Measurements from ENCODE around the gene RPL7L1.
"Not testable (repeated sequence)": the region's sequence is repeated elsewhere in the genome, so short reads cannot be mapped to it uniquely, and the experiment has no call there.

Gene RPL7L1

GRCh38 chr6:42871711-42872110, 7.7 kb upstream of the RPL7L1 start:
- H3K4me2 ChIP-seq (ENCODE audit: low read length) = no peak overlapping the region
- no peak overlapping the region for H3K9ac ChIP-seq (ENCODE audit: low read length)
- H3K27me3 ChIP-seq (ENCODE audit: low read depth, low read length) = no peaks in the 10 kb centered on the region
- no peak overlapping the region for H3K27ac ChIP-seq (ENCODE audit: low read length)
- TF ChIP-seq EZH2phosphoT487 (IDR thresholded peaks at IDR 0.05; ENCODE audit: low read depth) = no peak
- no peaks in the 10 kb centered on the region for H4K20me1 ChIP-seq (ENCODE audit: insufficient read depth, low read length)
- H3K36me3 ChIP-seq (replicated peaks; ENCODE audit: low read depth, low read length) = peaks cover 11% of the 10 kb centered on the region
- H3K79me2 ChIP-seq (ENCODE audit: low read length) = no peaks in the 10 kb centered on the region
- no peaks in the 10 kb centered on the region for H3K4me1 ChIP-seq (ENCODE audit: low read length)
- H3K9me3 ChIP-seq (ENCODE audit: insufficient read depth, low read length) = no peaks in the 10 kb centered on the region
- no peak overlapping the region for H3K4me3 ChIP-seq (ENCODE audit: low read length)
- no peak overlapping the region for H2AFZ ChIP-seq (ENCODE audit: low read depth, low read length)

GRCh38 chr6:42873313-42873712, 6.1 kb upstream of the RPL7L1 start:
- no peaks in the 10 kb centered on the region for H3K4me1 ChIP-seq (ENCODE audit: low read length)
- no peaks in the 10 kb centered on the region for H3K9me3 ChIP-seq (ENCODE audit: insufficient read depth, low read length)
- H3K27me3 ChIP-seq (ENCODE audit: low read depth, low read length) = no peaks in the 10 kb centered on the region
- no peak overlapping the region for H2AFZ ChIP-seq (ENCODE audit: low read depth, low read length)
- no peak overlapping the region for H3K27ac ChIP-seq (ENCODE audit: low read length)
- H3K79me2 ChIP-seq (ENCODE audit: low read length) = no peaks in the 10 kb centered on the region
- TF ChIP-seq CTCF (IDR thresholded peaks at IDR 0.05; ENCODE audit: low read depth, low read length) = no peak
- TF ChIP-seq EZH2phosphoT487 (IDR thresholded peaks at IDR 0.05; ENCODE audit: low read depth) = no peak
- peaks cover 4% of the 10 kb centered on the region for H3K36me3 ChIP-seq (replicated peaks; ENCODE audit: low read depth, low read length)
- no peak overlapping the region for H3K9ac ChIP-seq (ENCODE audit: low read length)
- H3K4me2 ChIP-seq (ENCODE audit: low read length) = no peak overlapping the region
- no peak overlapping the region for H3K4me3 ChIP-seq (ENCODE audit: low read length)
- H4K20me1 ChIP-seq (ENCODE audit: insufficient read depth, low read length) = no peaks in the 10 kb centered on the region

GRCh38 chr6:42877695-42878094, 1.7 kb upstream of the RPL7L1 start:
- Histone ChIP-seq H3K4me2 (ENCODE audit: low read length) (no peak overlapping the region), H3K4me1 (ENCODE audit: low read length) (peaks cover 9% of the 10 kb centered on the region), H3K36me3 (replicated peaks; ENCODE audit: low read depth, low read length) (peaks cover 6% of the 10 kb centered on the region), H2AFZ (ENCODE audit: low read depth, low read length) (peak overlapping the region; percentile 79), H3K27me3 (ENCODE audit: low read depth, low read length) (no peaks in the 10 kb centered on the region), H3K9ac (ENCODE audit: low read length) (no peak overlapping the region), H4K20me1 (ENCODE audit: insufficient read depth, low read length) (no peaks in the 10 kb centered on the region; the same call in 1 of the 2 replicates), H3K27ac (ENCODE audit: low read length) (no peak overlapping the region), H3K4me3 (ENCODE audit: low read length) (no peak overlapping the region), H3K9me3 (ENCODE audit: insufficient read depth, low read length) (no peaks in the 10 kb centered on the region), H3K79me2 (ENCODE audit: low read length) (peaks cover 31% of the 10 kb centered on the region)
- TF ChIP-seq CTCF (IDR thresholded peaks at IDR 0.05; ENCODE audit: low read depth, low read length) (no peak), EZH2phosphoT487 (IDR thresholded peaks at IDR 0.05; ENCODE audit: low read depth) (no peak)

- not testable (repeated sequence) for H2AFZ ChIP-seq (ENCODE audit: low read depth, low read length); H3K9me3 ChIP-seq (ENCODE audit: insufficient read depth, low read length); H3K4me1 ChIP-seq (ENCODE audit: low read length); H3K27me3 ChIP-seq (ENCODE audit: low read depth, low read length); H4K20me1 ChIP-seq (ENCODE audit: insufficient read depth, low read length)
- peaks cover 30% of the 10 kb centered on the region for H3K36me3 ChIP-seq (replicated peaks; ENCODE audit: low read depth, low read length)
- peak overlapping the region; percentile 82 for H3K27ac ChIP-seq (ENCODE audit: low read length)
- H3K4me3 ChIP-seq (ENCODE audit: low read length) = peak overlapping the region; percentile 79
- H3K9ac ChIP-seq (ENCODE audit: low read length) = peak overlapping the region; percentile 83
- peak overlapping the region; percentile 84 for H3K4me2 ChIP-seq (ENCODE audit: low read length)
- H3K79me2 ChIP-seq (ENCODE audit: low read length) = peaks cover 54% of the 10 kb centered on the region
These were observed 913 bp downstream of the RPL7L1 start for GRCh38 chr6:42880240-42880817.

- H3K9ac ChIP-seq (ENCODE audit: low read length) = peak overlapping the region; percentile 83
- H2AFZ ChIP-seq (ENCODE audit: low read depth, low read length); H3K27me3 ChIP-seq (ENCODE audit: low read depth, low read length); H4K20me1 ChIP-seq (ENCODE audit: insufficient read depth, low read length); H3K9me3 ChIP-seq (ENCODE audit: insufficient read depth, low read length); H3K4me1 ChIP-seq (ENCODE audit: low read length): not testable (repeated sequence)
- 0 out of 2 replicates have a peak overlapping the region, but pooled peaks have one; percentile 82 for H3K27ac ChIP-seq (ENCODE audit: low read length)
- H3K4me3 ChIP-seq (ENCODE audit: low read length) = peak overlapping the region; percentile 79
- H3K79me2 ChIP-seq (ENCODE audit: low read length) = peaks cover 60% of the 10 kb centered on the region
- peaks cover 35% of the 10 kb centered on the region for H3K36me3 ChIP-seq (replicated peaks; ENCODE audit: low read depth, low read length)
- peak overlapping the region; percentile 84 for H3K4me2 ChIP-seq (ENCODE audit: low read length)
These were observed 1.5 kb downstream of the RPL7L1 start for GRCh38 chr6:42880871-42881270.

All from OCI-LY3 (cell line).